Measurements from ENCODE around the gene SPANXN1. TPM values are rescaled to one million over a fixed set of nuclear protein-coding genes. Genes with fewer than 3 reads are reported as not detected.
"Not testable (repeated sequence)": the region's sequence is repeated elsewhere in the genome, so short reads cannot be mapped to it uniquely, and the experiment has no call there.

SPANXN1 gene
- total RNA-seq, result not detected
- not detected for total RNA-seq (2013)

- H3K4me3 Mint-ChIP-seq; H3K9me3 Mint-ChIP-seq; H3K27me3 ChIP-seq (ENCODE audit: control insufficient read depth, insufficient read depth, low read length); H3K4me3 ChIP-seq (ENCODE audit: low read length); H3K4me1 ChIP-seq (ENCODE audit: control insufficient read depth, insufficient read depth, low read length); intact Hi-C loops (cut with micrococcal nuclease); H3K4me1 Mint-ChIP-seq; H3K9me3 ChIP-seq (ENCODE audit: control insufficient read depth, insufficient read depth, low read length); DNase-seq; H3K27ac ChIP-seq (ENCODE audit: low read length); H3K36me3 ChIP-seq (ENCODE audit: control insufficient read depth, insufficient read depth, low read length); H3K27ac Mint-ChIP-seq; H3K27me3 Mint-ChIP-seq (ENCODE audit: low read depth in 2 of 2); H3K36me3 Mint-ChIP-seq; ATAC-seq: not testable (repeated sequence)
- WGBS (ENCODE audit: insufficient coverage), result 61% methylated on average over 2 of the region's 4 CpGs
These were observed at the start of gene SPANXN1 for GRCh38 chrX:145247203-145247602. TSS of gene SPANXN1 (plus strand) at chrX:145247503. CDS start at chrX:145247587, 84 bp downstream.

GRCh38 chrX:145199078-145199477 lies 48.2 kb upstream of the SPANXN1 start:
- no peak overlapping the region for H3K4me3 Mint-ChIP-seq

GRCh38 chrX:145213504-145213903 lies 33.8 kb upstream of the SPANXN1 start:
- DNase-seq (no peak), ATAC-seq (no peak)
- H3K36me3 Mint-ChIP-seq, result no peaks in the 10 kb centered on the region
- no peak overlapping the region for H3K27ac ChIP-seq (ENCODE audit: low read length)
- H3K9me3 Mint-ChIP-seq, result no peaks in the 10 kb centered on the region
- H3K4me1 ChIP-seq (ENCODE audit: control insufficient read depth, insufficient read depth, low read length), result no peaks in the 10 kb centered on the region
- TF ChIP-seq CTCF (IDR thresholded peaks at IDR 0.05), result no peak
- intact Hi-C loops (cut with micrococcal nuclease), result no loop called here
- H3K9me3 ChIP-seq (ENCODE audit: control insufficient read depth, insufficient read depth, low read length), result no peaks in the 10 kb centered on the region
- H3K36me3 ChIP-seq (ENCODE audit: control insufficient read depth, insufficient read depth, low read length), result no peaks in the 10 kb centered on the region
- no peaks in the 10 kb centered on the region for H3K27me3 ChIP-seq (ENCODE audit: control insufficient read depth, insufficient read depth, low read length)
- no peaks in the 10 kb centered on the region for H3K4me1 Mint-ChIP-seq
- H3K4me3 ChIP-seq (ENCODE audit: low read length), result no peak overlapping the region
- WGBS (ENCODE audit: insufficient coverage), result 33% methylated on average over 1 of the region's 2 CpGs
- H3K27ac Mint-ChIP-seq, result no peak overlapping the region
- H3K27me3 Mint-ChIP-seq (ENCODE audit: low read depth in 2 of 2), result no peaks in the 10 kb centered on the region
- H3K4me3 Mint-ChIP-seq, result no peak overlapping the region

More at GRCh38 chrX:145199078-145199477, 48.2 kb upstream of the SPANXN1 start:
- intact Hi-C loops (cut with micrococcal nuclease), result no loop called here
- Histone ChIP-seq H3K27ac (ENCODE audit: low read length) (no peak overlapping the region), H3K36me3 (ENCODE audit: control insufficient read depth, insufficient read depth, low read length) (no peaks in the 10 kb centered on the region), H3K4me1 (ENCODE audit: control insufficient read depth, insufficient read depth, low read length) (no peaks in the 10 kb centered on the region), H3K4me3 (ENCODE audit: low read length) (no peak overlapping the region), H3K27me3 (ENCODE audit: control insufficient read depth, insufficient read depth, low read length) (no peaks in the 10 kb centered on the region), H3K9me3 (ENCODE audit: control insufficient read depth, insufficient read depth, low read length) (no peaks in the 10 kb centered on the region)
- no peak for TF ChIP-seq CTCF (IDR thresholded peaks at IDR 0.05)
- H3K27me3 Mint-ChIP-seq (ENCODE audit: low read depth in 2 of 2), result no peaks in the 10 kb centered on the region
- H3K4me1 Mint-ChIP-seq, result no peaks in the 10 kb centered on the region
- peaks cover 0 to 15% of the 10 kb centered on the region in 2 donors for H3K9me3 Mint-ChIP-seq
- WGBS (ENCODE audit: insufficient coverage), result 85% methylated on average over 2 of the region's 3 CpGs
- H3K27ac Mint-ChIP-seq, result no peak overlapping the region
- ATAC-seq (no peak), DNase-seq (no peak)
- no peaks in the 10 kb centered on the region for H3K36me3 Mint-ChIP-seq

- Mint-ChIP-seq H3K9me3 (peaks cover 0 to 9% of the 10 kb centered on the region in 2 donors), H3K36me3 (no peaks in the 10 kb centered on the region), H3K27ac (no peak overlapping the region), H3K27me3 (ENCODE audit: low read depth in 2 of 2) (no peaks in the 10 kb centered on the region), H3K4me1 (no peaks in the 10 kb centered on the region), H3K4me3 (no peak overlapping the region)
- H3K27me3 ChIP-seq (ENCODE audit: control insufficient read depth, insufficient read depth, low read length), result no peaks in the 10 kb centered on the region
- no peaks in the 10 kb centered on the region for H3K4me1 ChIP-seq (ENCODE audit: control insufficient read depth, insufficient read depth, low read length)
- WGBS (ENCODE audit: insufficient coverage), result 0% methylated on average over 1 of the region's 4 CpGs
- DNase-seq (no peak), ATAC-seq (no peak)
- no peak overlapping the region for H3K27ac ChIP-seq (ENCODE audit: low read length)
- no peaks in the 10 kb centered on the region for H3K9me3 ChIP-seq (ENCODE audit: control insufficient read depth, insufficient read depth, low read length)
- H3K36me3 ChIP-seq (ENCODE audit: control insufficient read depth, insufficient read depth, low read length), result no peaks in the 10 kb centered on the region
- intact Hi-C loops (cut with micrococcal nuclease), result no loop called here
- H3K4me3 ChIP-seq (ENCODE audit: low read length), result no peak overlapping the region
- no peak for TF ChIP-seq CTCF (IDR thresholded peaks at IDR 0.05)
These were observed 44.9 kb downstream of the SPANXN1 start for GRCh38 chrX:145292218-145292617.

All from natural killer cell (primary cell).